GM12874 (cell line): ENCODE results near the gene TATDN2.

Experiments
- CTCF ChIP-seq: IDR thresholded peaks from 2 replicates; pipeline ENCODE4 v1.5.1; 2011; ENCODE audit warnings: low read depth, mild to moderate bottlenecking, control low read depth, low read length, moderate library complexity; ENCODE audit not compliant: insufficient read depth

Gene TATDN2

DNA sequence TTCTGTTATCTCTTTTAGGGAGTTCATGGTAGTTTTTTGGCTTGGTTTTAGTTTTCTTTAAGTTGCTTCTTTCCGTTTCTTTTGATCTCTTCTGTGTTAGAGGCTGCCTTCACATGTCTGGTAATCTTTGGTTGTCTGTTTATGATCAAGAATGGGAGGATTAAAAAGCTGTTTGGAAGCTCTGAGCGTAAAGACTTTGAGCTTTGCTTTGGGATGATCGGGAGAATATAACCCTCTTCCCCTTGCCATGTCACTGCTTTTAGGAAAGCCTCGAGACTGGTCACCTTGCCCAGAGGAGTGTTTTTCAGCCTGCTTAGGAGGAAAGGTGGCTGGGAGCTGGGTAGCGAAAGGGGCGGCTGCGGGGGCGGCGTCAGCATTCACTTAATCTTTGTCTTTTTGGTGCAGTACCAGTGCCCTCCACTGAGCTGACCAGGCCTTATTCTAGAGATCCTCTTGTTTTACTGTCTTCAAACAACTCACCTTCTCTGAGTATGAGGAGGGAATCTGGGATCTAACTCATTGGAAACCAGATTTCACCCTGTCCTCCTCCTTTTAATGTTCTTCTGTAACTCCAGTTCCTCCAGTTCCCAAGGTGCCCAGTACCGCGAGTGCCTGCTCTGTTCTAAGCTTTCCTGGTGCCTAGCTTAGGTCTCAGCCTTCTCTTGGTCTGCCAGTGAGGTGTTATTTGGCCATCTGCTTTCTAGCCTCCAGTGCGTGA, 15.5 kb downstream of the TATDN2 start:
- peak; percentile 51; the same call in 1 of the 2 replicates for TF ChIP-seq CTCF

DNA sequence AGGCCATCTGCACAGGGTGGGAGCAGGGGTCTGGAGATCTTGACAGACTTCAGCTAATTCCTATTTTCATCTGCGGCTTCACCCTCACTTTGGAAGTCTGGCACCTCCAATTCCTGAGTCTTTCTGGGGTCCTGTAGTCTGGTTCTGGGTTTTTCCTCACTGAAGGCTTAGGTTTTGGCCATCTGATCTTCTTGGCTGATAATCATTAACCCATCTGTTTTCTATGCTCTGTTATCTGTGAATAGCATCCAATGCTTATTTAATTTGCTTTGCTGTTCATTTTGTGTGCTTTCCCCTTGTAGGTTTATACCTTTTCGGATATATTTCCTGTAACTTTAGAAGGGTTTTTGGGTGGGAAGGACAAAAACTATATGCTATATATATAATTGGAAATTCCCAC, 17.6 kb downstream of the TATDN2 start:
- no peak for TF ChIP-seq CTCF

DNA sequence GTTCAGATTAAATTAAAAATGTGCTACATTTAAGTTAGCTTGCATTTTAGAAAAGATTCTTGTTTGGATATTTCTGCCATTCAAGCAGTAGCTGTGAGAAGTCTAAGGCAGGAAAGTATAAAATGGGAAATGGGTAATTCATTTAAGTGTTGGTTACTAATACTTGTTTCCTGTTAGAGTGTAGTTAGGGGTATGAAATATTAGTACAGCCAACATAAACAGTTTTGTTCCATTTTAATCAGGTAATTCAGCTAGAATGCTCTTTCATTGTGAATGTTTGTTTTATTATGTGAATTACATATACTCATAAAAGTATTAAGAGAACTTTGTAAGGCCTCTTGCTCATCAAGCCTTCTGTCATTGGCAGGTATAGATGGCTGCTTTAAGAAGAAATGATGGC, 19.9 kb downstream of the TATDN2 start:
- TF ChIP-seq CTCF, result no peak

DNA sequence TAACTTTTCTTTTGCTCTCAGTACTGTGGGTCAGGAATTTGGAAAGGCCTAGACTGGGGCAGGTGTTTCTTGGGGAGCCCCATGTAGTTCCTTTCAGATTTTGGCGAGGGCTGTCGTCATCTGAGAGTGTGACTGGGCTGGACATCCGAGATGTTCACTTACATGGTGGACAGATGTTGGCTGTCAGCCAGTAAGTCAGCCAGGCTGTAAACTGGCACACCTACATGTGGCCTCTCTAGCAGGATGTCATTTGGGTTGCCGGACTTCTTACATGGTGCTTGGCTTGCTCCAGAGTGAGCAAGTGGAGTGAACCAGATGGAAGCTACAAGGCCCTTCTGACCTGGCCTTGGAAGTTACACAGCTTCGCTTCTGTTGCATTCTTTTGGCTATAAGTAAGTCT, 20.7 kb downstream of the TATDN2 start:
- TF ChIP-seq CTCF, result no peak

DNA sequence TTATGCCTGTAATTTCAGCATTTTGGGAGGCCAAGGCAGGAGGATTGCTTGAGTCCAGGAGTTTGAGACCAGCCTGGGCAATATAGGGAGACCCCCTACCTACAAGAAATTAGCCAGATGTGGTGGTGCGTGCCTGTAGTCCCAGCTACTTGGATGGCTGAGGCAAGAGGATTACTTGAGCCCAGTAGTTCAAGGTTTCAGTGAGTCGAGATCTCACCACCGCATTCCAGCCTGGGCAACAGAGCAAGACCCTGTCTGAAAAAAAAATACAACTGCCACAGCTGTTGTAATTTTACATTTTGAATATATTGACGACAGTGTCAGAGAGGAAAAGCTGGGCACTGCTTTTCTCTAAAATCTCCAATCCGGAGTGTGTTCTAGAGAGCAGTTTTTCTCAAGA, 21.2 kb downstream of the TATDN2 start:
- no peak for TF ChIP-seq CTCF

- no peak for TF ChIP-seq CTCF
Measured at GRCh38 chr3:10272977-10273376, 24.7 kb downstream of the TATDN2 start.

DNA sequence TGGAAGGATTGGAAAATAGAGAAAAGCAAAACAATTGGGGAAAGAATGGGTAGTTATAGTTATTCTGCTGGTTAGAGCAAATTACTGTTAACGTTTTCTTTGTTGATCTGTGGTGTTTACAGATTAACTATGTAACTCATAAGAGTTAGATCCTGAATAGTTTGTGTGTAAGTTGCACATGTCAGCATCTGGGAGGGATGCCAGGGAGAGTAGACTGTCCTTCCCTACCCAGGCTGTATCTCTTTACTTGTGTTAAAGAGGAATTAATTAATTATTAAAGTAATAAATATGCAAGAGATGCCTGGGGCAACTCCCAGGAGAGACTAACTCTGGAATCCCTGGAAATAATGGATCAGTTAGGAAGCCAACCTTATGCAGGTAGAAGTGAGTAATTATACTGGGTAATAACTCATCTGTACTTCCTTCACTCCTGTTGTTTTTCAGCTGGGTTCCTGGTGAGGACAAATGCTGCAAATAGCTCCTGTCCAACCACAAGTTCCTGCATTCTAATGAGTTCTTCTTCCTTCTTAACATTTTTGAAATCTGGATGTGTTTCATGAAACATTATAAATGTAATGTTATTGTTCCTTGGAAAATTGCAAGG, 25.5 kb downstream of the TATDN2 start:
- TF ChIP-seq CTCF, result no peak
